Cardiac septum (tissue), 1 donor: ENCODE data around the gene LMNB1. TPM values are rescaled to one million over a fixed set of nuclear protein-coding genes. Genes with fewer than 3 reads are reported as not detected.
A peak's percentile ranks its signal among the peaks of the same experiment; 100 is the strongest.
"Not testable (repeated sequence)": the region's sequence is repeated elsewhere in the genome, so short reads cannot be mapped to it uniquely, and the experiment has no call there.

Source experiments
- DNase-seq: peaks from one replicate; pipeline ENCODE4 v3.0.0-alpha.2; 2020; ENCODE audit warnings: low spot score
- intact Hi-C: fragments of 100-400 bp; cut with DNase I; formaldehyde crosslinking; loops from one replicate; pipeline ENCODE4 v1.14.0; 2022
- total RNA-seq: library from RNA; stranded (reverse); fragmentation: NEBNext Ultra II Directional; extraction: Animal tissue kit (Norgen Biotek cat#: 25700); gene quantifications from one replicate; pipeline ENCODE4 v1.2.1, GENCODE V29; 2021
- donor health status: DM: no; HTN: no; CAD: no.

Gene LMNB1
- total RNA-seq, 1 donor from 2014 or later, result 3.0 TPM

GRCh38 chr5:126777975-126778674, 1.2 kb downstream of the LMNB1 start:
- DNase-seq, result peak; percentile 96
- intact Hi-C loops, result loop anchor here (5.0 kb wide), 1 partner anchor 121 kb away; no protein-coding TSS in a partner anchor

DNA sequence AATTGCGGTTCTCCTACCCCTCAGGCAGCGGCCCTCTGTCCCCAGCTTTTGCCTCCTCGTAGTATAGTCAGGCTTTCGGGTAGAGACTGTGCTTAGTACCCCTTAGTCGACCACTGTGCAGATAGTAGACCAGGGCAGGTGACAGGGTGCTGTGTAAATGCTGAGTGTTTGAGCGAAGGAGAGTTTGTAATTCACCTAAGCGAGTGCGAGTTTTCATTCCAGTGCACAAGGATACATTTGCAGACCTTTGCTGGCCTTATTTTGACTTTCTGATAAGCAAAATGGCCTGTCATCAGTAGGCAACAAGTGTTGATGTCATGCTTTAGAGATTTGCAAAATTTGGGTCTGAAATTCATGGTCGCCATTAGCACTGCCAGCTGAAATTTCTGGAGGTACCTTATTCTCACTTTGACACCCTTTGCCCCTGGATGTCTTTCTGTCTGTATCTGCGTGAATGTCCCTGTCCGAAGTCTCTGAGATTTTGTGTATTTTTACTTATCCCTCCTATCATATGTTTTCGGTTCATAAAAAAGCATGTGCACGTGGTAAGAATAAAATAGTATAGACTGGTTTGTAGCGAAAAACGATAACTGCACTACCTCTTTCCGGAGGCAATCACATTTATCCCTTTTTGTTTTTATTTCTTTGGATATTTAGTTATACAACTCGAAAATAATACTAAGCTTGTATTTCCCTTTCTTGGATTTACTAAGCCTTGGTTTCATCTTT, 1.9 kb downstream of the LMNB1 start:
- DNase-seq, result no peak
- intact Hi-C loops, result loop anchor here (5.0 kb wide), 1 partner anchor 122 kb away; no protein-coding TSS in a partner anchor

- intact Hi-C loops, result loop anchor here (1.0 kb wide), 1 partner anchor 104 kb away; no protein-coding TSS in a partner anchor
- no peak for DNase-seq
These were observed 3.4 kb downstream of the LMNB1 start for GRCh38 chr5:126780165-126780827.

GRCh38 chr5:126788409-126788808, 11.5 kb downstream of the LMNB1 start:
- DNase-seq, intact Hi-C loops: not testable (repeated sequence)

DNA sequence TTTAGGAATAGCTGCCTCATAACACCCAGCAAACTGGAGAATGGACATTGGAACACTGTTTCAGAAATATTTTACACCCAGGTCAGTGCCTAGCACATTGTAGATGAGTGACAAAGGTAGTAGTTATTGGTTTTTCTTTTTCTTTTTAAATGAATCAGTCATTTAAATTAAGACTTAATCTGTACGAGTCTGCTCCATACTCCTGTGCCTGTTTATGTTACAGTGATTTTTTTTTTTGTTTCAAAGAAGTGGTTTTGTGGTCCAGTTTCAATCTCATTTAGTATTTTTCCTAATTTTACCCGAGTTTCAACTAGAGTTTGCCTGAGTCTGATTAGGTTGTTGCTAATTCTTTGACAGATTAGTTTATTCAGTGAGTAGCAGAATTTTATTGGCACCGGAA, 16.2 kb downstream of the LMNB1 start:
- intact Hi-C loops, result no loop called here
- no peak for DNase-seq

DNA sequence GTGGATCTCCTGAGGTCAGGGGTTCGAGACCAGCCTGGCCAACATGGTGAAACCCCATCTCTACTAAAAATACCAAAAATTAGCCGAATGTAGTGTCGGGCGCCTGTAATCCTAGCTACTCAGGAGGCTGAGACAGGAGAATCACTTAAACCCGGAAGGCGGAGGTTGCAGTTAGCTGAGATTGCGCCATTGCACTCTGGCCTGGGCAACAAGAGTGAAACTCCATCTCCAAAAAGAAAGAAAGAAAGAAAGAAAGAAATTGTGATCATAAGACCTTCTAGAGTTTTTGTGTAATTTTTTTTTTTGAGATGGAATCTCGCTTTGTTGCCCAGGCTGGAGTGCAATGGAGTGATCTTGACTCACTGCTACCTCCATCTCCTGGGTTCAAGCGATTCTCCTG, 16.7 kb downstream of the LMNB1 start:
- DNase-seq, intact Hi-C loops: not testable (repeated sequence)

DNA sequence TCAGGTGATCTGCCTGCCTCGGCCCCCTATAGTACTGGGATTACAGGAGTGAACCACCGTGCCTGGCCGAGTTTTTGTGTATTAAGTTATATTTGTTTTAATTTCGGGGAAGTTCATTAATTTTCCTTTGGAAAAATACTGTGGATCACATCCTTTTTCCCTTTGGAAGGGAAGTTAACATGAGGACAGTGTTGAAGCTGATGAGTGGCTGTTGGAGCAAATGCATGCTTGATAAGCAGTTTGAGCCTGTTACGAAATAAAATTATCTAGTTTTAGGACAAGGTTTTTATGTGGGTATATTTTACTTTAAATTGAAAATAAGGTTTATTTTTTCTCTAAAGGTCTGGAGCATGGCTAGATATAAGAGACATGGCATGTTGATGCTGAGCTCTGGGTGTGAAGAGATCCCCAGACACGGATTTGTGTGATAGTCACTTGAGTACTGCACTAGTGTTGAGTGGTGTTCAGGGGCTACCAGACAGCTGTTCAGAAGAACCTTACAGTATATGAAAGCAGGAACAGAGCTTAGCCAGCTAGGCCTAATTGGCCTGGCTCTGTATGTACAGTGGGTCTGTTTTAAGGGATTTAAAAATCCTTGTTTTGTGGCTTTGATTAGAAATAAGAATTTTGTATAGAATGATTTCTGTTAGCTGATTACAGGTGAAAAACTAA, 17.4 kb downstream of the LMNB1 start:
- no peak for DNase-seq
- intact Hi-C loops, result no loop called here

DNA sequence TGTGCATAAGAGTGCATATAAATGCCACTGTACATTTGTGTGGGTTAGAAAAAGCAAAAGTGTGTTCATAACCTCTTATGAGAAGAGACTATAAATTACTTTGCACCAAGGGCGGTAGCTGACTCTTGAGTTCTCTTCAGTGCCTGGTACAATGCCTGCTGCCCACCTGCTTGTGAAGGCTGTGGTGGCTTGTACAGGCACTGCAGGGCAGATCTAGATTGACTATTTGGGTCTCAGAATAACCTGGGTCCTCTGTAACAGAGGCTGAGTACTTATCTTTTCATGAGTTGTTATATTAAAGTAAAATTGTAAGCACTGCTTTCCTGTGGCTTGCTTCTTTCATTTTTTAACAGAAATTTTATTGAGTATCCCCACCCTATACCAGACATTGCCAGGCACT, 22.8 kb downstream of the LMNB1 start:
- intact Hi-C loops, result no loop called here
- no peak for DNase-seq

GRCh38 chr5:126801174-126801991, 24.4 kb downstream of the LMNB1 start:
- no peak for DNase-seq
- intact Hi-C loops, result no loop called here

DNA sequence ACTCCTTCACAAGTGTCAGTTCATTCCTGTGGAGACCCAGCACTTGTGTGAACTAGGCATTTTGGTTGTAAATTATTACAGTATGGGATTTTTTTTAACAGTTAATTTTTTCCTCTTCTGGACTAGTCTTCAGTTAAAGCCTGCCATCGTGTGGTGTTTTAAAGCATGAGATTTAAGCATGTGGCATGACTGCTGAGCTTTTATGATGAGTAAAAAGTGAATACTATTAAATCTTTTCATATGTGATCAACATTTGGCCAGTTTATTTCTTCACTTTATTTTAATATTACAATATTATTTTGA, 25.0 kb downstream of the LMNB1 start:
- intact Hi-C loops, result no loop called here
- no peak for DNase-seq

GRCh38 chr5:126805063-126805462, 28.1 kb downstream of the LMNB1 start:
- DNase-seq, result no peak
- intact Hi-C loops, result no loop called here

DNA sequence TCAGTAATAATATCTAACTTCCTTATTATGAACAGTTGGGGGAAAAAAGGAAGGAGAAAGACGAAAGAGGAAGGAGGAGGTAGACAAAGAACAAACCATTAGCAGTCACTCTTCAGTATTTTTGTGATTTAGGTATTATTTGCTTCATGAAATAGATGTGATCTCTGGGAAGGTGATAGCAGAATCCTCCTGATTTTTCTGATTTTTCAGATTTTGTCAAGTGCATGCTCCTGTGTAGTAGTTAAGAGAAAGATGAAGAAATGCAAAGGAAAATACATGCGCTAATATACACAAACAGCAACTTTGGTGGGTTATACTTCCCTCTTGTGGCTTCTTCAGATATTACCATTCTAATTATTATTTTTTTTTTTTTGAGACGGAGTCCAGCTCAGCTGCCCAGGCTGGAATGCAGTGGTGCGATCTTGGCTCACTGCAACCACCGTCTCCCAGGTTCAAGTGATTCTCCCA, 31.6 kb downstream of the LMNB1 start:
- intact Hi-C loops, result no loop called here

GRCh38 chr5:126809916-126810315, 33.0 kb downstream of the LMNB1 start:
- DNase-seq, result no peak
- intact Hi-C loops, result no loop called here

More for the DNA sequence above, 31.6 kb downstream of the LMNB1 start:
- no peak for DNase-seq

DNA sequence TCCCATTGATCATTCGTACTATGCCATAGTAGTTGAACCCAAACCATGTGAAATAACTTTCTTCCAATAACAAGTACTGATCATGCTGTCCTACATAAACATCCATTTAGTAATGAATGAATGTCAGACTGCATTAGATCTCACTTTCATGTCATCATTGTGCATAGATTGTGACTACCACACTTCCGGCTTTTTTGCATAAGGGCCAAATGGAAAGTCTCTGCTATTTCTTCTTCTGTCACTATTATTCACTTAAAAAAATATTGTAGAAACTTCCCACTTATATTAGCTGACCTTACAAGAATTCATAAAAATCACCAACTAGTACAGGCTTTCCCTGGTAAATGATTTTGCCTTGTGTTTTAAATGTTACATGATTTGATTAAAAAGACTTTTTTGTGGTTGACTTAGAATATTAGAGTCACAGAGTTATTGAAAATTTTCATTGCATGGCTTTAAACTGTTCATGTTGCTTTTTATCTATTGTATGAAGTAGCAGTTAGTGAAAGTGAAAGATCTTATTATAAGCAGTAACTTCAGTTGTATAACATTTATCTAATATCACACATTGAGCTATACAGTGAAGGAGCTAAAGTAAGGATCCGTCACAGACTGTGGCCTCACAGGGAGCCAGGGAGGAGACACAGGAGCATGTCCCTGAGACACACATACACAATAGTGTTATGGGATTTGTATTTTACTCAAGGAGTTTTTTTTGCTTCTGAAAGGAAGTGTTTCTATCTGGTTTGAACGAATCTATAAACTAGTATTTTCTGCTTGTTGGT, 33.9 kb downstream of the LMNB1 start:
- DNase-seq, result no peak
- intact Hi-C loops, result no loop called here

- no peak for DNase-seq
- intact Hi-C loops, result no loop called here
These were observed 34.7 kb downstream of the LMNB1 start for GRCh38 chr5:126811515-126812198.

GRCh38 chr5:126812199-126812570, 35.2 kb downstream of the LMNB1 start:
- no peak for DNase-seq
- intact Hi-C loops, result no loop called here

- DNase-seq, result peak; percentile 79
- intact Hi-C loops, result not testable (repeated sequence)
These were observed 36.9 kb downstream of the LMNB1 start for GRCh38 chr5:126813799-126814198.
